Activated CD4-positive, alpha-beta T cell treated with anti-CD3 and anti-CD28 coated beads for 36 hours (primary cell): Measurements from ENCODE around the gene GP1BA. TPM values are rescaled to one million over a fixed set of nuclear protein-coding genes. Genes with fewer than 3 reads are reported as not detected.

Experiments used
- ATAC-seq: fragments of 200-7000 bp; cut with Tn5 transposase; one replicate; pipeline ENCODE4 v1.10.0; 2021; ENCODE audit warnings: mild to moderate bottlenecking, moderate library complexity
- CTCF ChIA-PET: fragments of 350-600 bp; sonication (Branson Sonifier 250); formaldehyde crosslinking; loops from one replicate; lab custom pipeline; 2021; ENCODE audit warnings: antibody characterized with exemption; lab: Charles Lee
- POLR2A ChIA-PET: fragments of 350-600 bp; sonication (Branson Sonifier 250); formaldehyde crosslinking; loops from one replicate; lab custom pipeline; 2021; ENCODE audit warnings: antibody characterized with exemption, inconsistent platforms; lab: Charles Lee
- DNase-seq: peaks from one replicate; pipeline ENCODE4 v3.0.0-alpha.2; 2020
- H3K27ac Mint-ChIP-seq: one replicate; pipeline ENCODE4 v1.8.0; 2021; ENCODE audit warnings: mixed read lengths
- H3K27me3 Mint-ChIP-seq: one replicate; pipeline ENCODE4 v1.8.0; 2021; ENCODE audit warnings: mixed read lengths
- H3K36me3 Mint-ChIP-seq: one replicate; pipeline ENCODE4 v1.8.0; 2021; ENCODE audit warnings: low read depth, mixed read lengths
- H3K4me1 Mint-ChIP-seq: one replicate; pipeline ENCODE4 v1.8.0; 2021; ENCODE audit warnings: mixed read lengths
- H3K4me3 Mint-ChIP-seq: one replicate; pipeline ENCODE4 v1.8.0; 2021; ENCODE audit warnings: mild to moderate bottlenecking, moderate library complexity, mixed read lengths
- H3K9me3 Mint-ChIP-seq: one replicate; pipeline ENCODE4 v1.8.0; 2021; ENCODE audit warnings: low read depth, mixed read lengths
- intact Hi-C, 2 experiments: fragments of 100-400 bp; cut with DNase I in 1 of 2; cut with micrococcal nuclease in 1 of 2; formaldehyde crosslinking; loops; one replicate each; pipeline versions ENCODE4 v1.14.2 to v1.15.1; 2022 to 2024; cut with DNase I, micrococcal nuclease
- total RNA-seq, 2 experiments: library from RNA; stranded (reverse); gene quantifications; one replicate each; pipeline ENCODE4 v1.2.3, GENCODE V29; 2021

The GP1BA gene
- total RNA-seq, 2 experiments from 2014 or later, result not detected

DNA sequence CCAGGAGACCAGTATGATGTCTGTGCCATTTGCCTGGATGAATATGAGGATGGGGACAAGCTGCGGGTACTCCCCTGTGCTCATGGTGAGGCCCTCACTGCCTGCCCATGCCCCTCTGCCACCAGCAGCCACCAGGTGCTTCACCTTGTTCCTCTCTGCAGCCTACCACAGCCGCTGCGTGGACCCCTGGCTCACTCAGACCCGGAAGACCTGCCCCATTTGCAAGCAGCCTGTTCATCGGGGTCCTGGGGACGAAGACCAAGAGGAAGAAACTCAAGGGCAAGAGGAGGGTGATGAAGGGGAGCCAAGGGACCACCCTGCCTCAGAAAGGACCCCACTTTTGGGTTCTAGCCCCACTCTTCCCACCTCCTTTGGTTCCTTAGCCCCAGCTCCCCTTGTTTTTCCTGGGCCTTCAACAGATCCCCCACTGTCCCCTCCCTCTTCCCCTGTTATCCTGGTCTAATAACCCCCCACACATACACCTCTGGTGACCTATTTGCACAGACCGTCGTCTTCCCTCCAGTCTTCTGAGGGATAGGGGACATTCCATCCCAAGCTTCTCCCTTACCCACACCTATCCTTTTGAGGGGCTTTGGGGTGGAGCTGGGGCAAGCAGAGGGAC is 12.6 kb downstream of the GP1BA start:
- Mint-ChIP-seq H3K4me3 (peak overlapping the region; percentile 99), H3K36me3 (peaks cover 77% of the 10 kb centered on the region), H3K9me3 (no peaks in the 10 kb centered on the region), H3K27ac (peak overlapping the region; percentile 86), H3K27me3 (no peaks in the 10 kb centered on the region), H3K4me1 (peaks cover 47% of the 10 kb centered on the region)
- ChIA-PET CTCF (interaction anchor here (0.5 kb wide), 1 partner anchor 154 kb away, joined by 4 read pairs; no protein-coding TSS in a partner anchor), POLR2A (interaction anchor here (0.6 to 9.2 kb wide), 2 partner anchors 23 to 234 kb away, joined by 3 to 80 read pairs; partner anchors contain the start of genes ARRB2 and SPAG7)
- intact Hi-C loops, result loop anchor here (1.0 to 10.0 kb wide), 11 partner anchors 25 to 1698 kb away; partner anchors contain the start of genes ANKFY1 (in 1 of the 2), ATP2A3 (in 1 of the 2), GGT6 (in 1 of the 2) and HASPIN (in 1 of the 2)
- ATAC-seq (no peak), DNase-seq (peak; percentile 63)

DNA sequence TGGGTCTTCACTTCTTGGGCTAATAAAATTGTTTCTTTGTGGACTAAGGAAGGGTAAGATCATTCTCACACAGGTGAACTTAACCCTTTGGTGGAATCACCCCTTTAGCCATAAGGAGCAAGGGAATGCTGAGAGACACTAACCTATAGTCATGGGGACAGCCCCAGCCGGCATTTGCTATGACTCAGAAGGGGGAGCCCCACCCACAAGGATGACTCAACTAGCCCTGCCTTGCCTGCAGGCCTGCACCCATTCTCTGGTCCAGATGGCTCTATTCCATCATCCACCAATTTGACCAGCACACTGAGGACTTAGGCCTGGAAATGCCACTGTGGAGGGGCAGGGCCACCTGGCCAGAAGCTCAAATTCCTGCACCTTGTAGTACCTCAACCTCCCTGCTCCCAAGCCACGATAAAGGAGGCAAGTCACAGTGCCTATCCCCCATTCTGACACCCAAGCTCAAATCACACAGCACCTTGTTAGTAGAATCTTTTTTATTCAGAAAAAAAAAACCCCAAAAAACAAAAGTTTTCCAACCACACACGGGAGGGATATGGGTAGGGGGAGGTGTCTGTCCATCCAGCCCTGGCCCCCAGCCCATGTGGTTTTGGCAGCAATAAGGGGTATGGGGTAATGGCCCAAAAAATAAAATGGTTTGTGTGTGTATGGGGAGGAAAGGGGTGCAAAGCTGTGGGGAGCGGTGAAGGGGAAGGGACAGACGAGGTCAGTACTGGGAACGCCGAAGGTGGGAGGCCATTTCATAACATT is 13.3 kb downstream of the GP1BA start:
- H3K36me3 Mint-ChIP-seq, result peaks cover 73% of the 10 kb centered on the region
- H3K27ac Mint-ChIP-seq, result peak overlapping the region; percentile 86
- peak overlapping the region; percentile 99 for H3K4me3 Mint-ChIP-seq
- H3K9me3 Mint-ChIP-seq, result no peaks in the 10 kb centered on the region
- CTCF ChIA-PET, result interaction anchor here (1.2 to 1.3 kb wide), 2 partner anchors 13 to 24 kb away, joined by 6 read pairs; no protein-coding TSS in a partner anchor
- no peaks in the 10 kb centered on the region for H3K27me3 Mint-ChIP-seq
- peak; percentile 93 for DNase-seq
- H3K4me1 Mint-ChIP-seq, result peaks cover 49% of the 10 kb centered on the region
- intact Hi-C loops, result loop anchor here (1.0 to 10.0 kb wide), 6 partner anchors 24 to 1697 kb away; partner anchors contain the start of genes ATP2A3 (in 1 of the 2), KIAA0753 (in 1 of the 2), PSMB6 (in 1 of the 2) and TXNDC17 (in 1 of the 2)
- ATAC-seq, result peak; percentile 47
- POLR2A ChIA-PET, result interaction anchor here (9.2 kb wide), 1 partner anchor 22 kb away, joined by 80 read pairs; the partner anchor contains the start of gene SPAG7

GRCh38 chr17:4945944-4946280 is 13.8 kb downstream of the GP1BA start:
- H3K36me3 Mint-ChIP-seq, result peaks cover 68% of the 10 kb centered on the region
- intact Hi-C loops, result loop anchor here (1.0 to 10.0 kb wide), 6 partner anchors 23 to 1696 kb away; partner anchors contain the start of genes ATP2A3 (in 1 of the 2), KIAA0753 (in 1 of the 2), PSMB6 (in 1 of the 2) and TXNDC17 (in 1 of the 2)
- ATAC-seq (no peak), DNase-seq (no peak)
- CTCF ChIA-PET, result interaction anchor here (1.2 to 1.3 kb wide), 2 partner anchors 12 to 24 kb away, joined by 6 read pairs; no protein-coding TSS in a partner anchor
- POLR2A ChIA-PET, result interaction anchor here (9.2 kb wide), 1 partner anchor 22 kb away, joined by 80 read pairs; the partner anchor contains the start of gene SPAG7
- H3K27ac Mint-ChIP-seq, result peak overlapping the region; percentile 86
- peaks cover 54% of the 10 kb centered on the region for H3K4me1 Mint-ChIP-seq
- no peaks in the 10 kb centered on the region for H3K9me3 Mint-ChIP-seq
- H3K27me3 Mint-ChIP-seq, result no peaks in the 10 kb centered on the region
- peak overlapping the region; percentile 99 for H3K4me3 Mint-ChIP-seq

- ATAC-seq, result no peak
- Mint-ChIP-seq H3K4me1 (peaks cover 55% of the 10 kb centered on the region), H3K4me3 (peak overlapping the region; percentile 99), H3K27me3 (no peaks in the 10 kb centered on the region), H3K36me3 (peaks cover 63% of the 10 kb centered on the region), H3K9me3 (no peaks in the 10 kb centered on the region), H3K27ac (peak overlapping the region; percentile 86)
- intact Hi-C loops, result loop anchor here (5.0 to 10.0 kb wide), 5 partner anchors 149 to 1696 kb away; partner anchors contain the start of genes ATP2A3 (in 1 of the 2), KIAA0753 (in 1 of the 2), PSMB6 (in 1 of the 2) and TXNDC17 (in 1 of the 2)
- DNase-seq, result no peak
- CTCF ChIA-PET, result interaction anchor here (1.2 to 1.3 kb wide), 2 partner anchors 12 to 23 kb away, joined by 6 read pairs; no protein-coding TSS in a partner anchor
- POLR2A ChIA-PET, result interaction anchor here (9.2 kb wide), 1 partner anchor 21 kb away, joined by 80 read pairs; the partner anchor contains the start of gene SPAG7
Observed at GRCh38 chr17:4946312-4946976, 14.4 kb downstream of the GP1BA start.

DNA sequence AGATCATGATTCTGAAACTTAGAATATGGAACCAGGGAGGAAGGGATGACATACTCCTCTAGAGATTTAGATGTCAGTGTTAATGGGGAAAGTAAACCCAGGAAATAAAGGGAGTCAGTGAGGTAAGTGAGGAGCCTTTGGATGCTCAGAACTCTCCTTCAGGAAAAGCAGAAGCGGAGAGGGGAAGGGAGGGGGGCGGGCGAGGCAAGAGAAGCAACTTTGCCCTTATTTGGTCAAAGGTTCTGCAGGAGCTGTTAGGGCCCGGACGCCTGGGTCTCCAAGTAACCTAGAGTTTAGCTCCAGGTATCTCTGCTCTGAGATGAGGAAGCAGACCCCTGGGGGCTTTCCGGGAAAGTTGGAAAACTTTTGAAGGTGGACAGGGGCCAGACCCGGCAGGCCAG is 14.9 kb downstream of the GP1BA start:
- DNase-seq, result no peak
- peaks cover 53% of the 10 kb centered on the region for H3K4me1 Mint-ChIP-seq
- ChIA-PET POLR2A (interaction anchor here (0.6 to 9.2 kb wide), 2 partner anchors 21 to 337 kb away, joined by 4 to 80 read pairs; partner anchors contain the start of gene SPAG7), CTCF (interaction anchor here (1.0 kb wide), 1 partner anchor 20 kb away, joined by 4 read pairs; the partner anchor contains the start of gene SPAG7)
- H3K27ac Mint-ChIP-seq, result peak overlapping the region; percentile 86
- intact Hi-C loops, result loop anchor here (5.0 to 10.0 kb wide), 5 partner anchors 150 to 1695 kb away; partner anchors contain the start of genes ATP2A3 (in 1 of the 2), KIAA0753 (in 1 of the 2), PSMB6 (in 1 of the 2) and TXNDC17 (in 1 of the 2)
- no peak for ATAC-seq
- peak overlapping the region; percentile 99 for H3K4me3 Mint-ChIP-seq
- no peaks in the 10 kb centered on the region for H3K27me3 Mint-ChIP-seq
- H3K36me3 Mint-ChIP-seq, result peaks cover 57% of the 10 kb centered on the region
- no peaks in the 10 kb centered on the region for H3K9me3 Mint-ChIP-seq

DNA sequence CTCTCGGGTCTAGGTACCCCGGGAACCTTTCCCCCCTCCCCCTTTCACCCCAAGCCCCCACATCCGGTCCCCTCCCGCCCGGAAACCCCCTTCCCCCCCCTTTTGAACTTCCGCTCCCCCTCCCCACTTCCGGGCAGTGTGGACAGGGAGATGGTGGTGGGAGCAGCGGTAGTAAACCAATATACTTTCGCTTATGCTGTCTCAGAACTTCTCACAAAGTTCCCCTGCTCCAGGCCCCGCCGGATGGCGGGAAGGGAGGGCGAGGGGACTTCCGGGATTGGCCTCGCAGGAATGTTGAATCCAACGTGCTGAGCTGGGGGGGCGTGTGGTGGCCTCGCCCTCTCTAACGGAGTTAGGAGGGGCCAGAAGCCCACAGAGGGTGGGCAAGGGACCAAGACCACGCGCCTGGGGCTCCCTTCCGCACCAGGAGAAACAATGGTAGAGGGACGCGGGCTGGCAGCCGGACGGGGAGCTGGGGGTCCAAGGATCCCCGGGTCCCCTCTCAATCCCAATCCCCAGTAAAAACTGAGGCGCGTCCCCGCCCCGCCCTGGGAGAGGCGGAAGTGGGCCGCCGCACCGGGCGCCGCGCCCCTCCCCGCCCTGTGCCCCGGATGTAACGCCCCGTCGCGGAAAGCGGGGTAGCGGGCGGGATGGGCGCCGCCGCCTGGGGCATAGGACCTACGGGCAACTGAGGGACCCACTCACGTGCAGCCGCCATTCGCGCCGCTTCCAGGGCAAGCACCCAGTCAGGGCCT is 15.5 kb downstream of the GP1BA start:
- peak overlapping the region; percentile 100 for H3K27ac Mint-ChIP-seq
- peak; percentile 6 for ATAC-seq
- ChIA-PET POLR2A (interaction anchor here (0.6 to 9.2 kb wide), 3 partner anchors 20 to 336 kb away, joined by 3 to 80 read pairs (median 4); partner anchors contain the start of genes KIF1C and SPAG7), CTCF (interaction anchor here (1.0 kb wide), 1 partner anchor 20 kb away, joined by 4 read pairs; the partner anchor contains the start of gene SPAG7)
- H3K4me1 Mint-ChIP-seq, result peaks cover 47% of the 10 kb centered on the region
- H3K27me3 Mint-ChIP-seq, result no peaks in the 10 kb centered on the region
- peak overlapping the region; percentile 99 for H3K4me3 Mint-ChIP-seq
- peaks cover 51% of the 10 kb centered on the region for H3K36me3 Mint-ChIP-seq
- intact Hi-C loops, result loop anchor here (1.0 to 10.0 kb wide), 14 partner anchors 7 to 1695 kb away; partner anchors contain the start of genes ARRB2 (in 2 of the 2), RNF167 (in 2 of the 2), SLC25A11 (in 2 of the 2) and ATP2A3 (in 1 of the 2)
- H3K9me3 Mint-ChIP-seq, result no peaks in the 10 kb centered on the region
- peak; percentile 84 for DNase-seq

DNA sequence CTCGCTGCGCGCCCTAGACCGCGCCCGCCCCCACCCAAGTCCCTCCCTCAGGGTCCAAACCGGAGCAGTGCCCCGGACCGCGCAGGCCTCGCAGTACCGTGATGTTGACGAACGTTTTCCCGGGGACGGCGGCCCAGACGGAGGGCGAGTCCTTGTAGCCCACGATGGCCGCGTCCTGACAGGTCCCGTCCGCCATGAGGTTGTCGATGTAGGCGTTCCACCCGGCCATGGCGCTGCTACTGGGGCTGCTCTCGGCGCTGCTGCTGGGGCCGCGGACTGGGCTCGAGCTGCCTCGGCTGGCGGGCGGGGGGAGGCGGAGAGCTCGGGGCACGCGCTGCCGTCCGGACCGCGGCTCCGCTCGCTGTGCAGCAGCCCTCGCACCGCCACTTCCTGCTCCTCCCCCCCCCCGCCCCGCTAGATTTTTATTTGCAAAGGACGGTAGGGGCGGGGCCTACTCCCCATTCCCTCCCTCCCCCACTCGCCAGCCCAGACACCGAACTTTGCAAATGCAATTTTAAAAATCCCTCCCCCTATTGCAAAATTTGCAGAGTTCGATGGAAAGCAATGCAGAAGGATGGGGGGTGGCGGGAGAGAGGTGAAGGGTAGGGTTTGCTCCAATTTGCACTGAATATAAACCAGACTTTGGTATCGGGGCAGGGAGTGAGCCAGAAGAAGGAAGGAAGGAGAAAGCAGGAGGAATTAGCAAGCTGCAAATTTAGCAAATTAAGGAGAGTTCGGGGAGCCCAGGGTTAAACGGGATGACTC is 16.3 kb downstream of the GP1BA start, which contains the start of gene PFN1:
Gene PFN1, minus strand, starts transcription at position 365 of the 765 bp plus-strand sequence. Its CDS starts 136 bp downstream, at position 229.
- Mint-ChIP-seq H3K27me3 (no peaks in the 10 kb centered on the region), H3K4me3 (peak within 1 kb of the TSS; percentile 99), H3K4me1 (peaks cover 40% of the 10 kb centered on the region), H3K9me3 (no peaks in the 10 kb centered on the region), H3K36me3 (peaks cover 44% of the 10 kb centered on the region), H3K27ac (peak within 1 kb of the TSS; percentile 100)
- intact Hi-C loops, result loop anchor here (1.0 to 10.0 kb wide), 14 partner anchors 8 to 1694 kb away; partner anchors contain the start of genes ARRB2 (in 2 of the 2), RNF167 (in 2 of the 2), SLC25A11 (in 2 of the 2) and ATP2A3 (in 1 of the 2)
- DNase-seq (peak; percentile 96), ATAC-seq (peak; percentile 23)
- CTCF ChIA-PET, result interaction anchor here (0.6 to 1.0 kb wide), 2 partner anchors 19 kb away, joined by 4 to 5 read pairs; partner anchors contain the start of gene SPAG7
- POLR2A ChIA-PET, result interaction anchor here (0.8 to 9.2 kb wide), 3 partner anchors 8 to 50 kb away, joined by 3 to 80 read pairs (median 8); partner anchors contain the start of genes KIF1C, RNF167, SLC25A11 and SPAG7

- Mint-ChIP-seq H3K9me3 (no peaks in the 10 kb centered on the region), H3K27ac (peak overlapping the region; percentile 100), H3K4me3 (peak overlapping the region; percentile 99), H3K36me3 (peaks cover 42% of the 10 kb centered on the region), H3K27me3 (no peaks in the 10 kb centered on the region), H3K4me1 (peaks cover 34% of the 10 kb centered on the region)
- DNase-seq (peak; percentile 88), ATAC-seq (peak; percentile 39)
- ChIA-PET CTCF (interaction anchor here (0.6 kb wide), 1 partner anchor 19 kb away, joined by 5 read pairs; the partner anchor contains the start of gene SPAG7), POLR2A (interaction anchor here (0.8 to 9.2 kb wide), 2 partner anchors 9 to 19 kb away, joined by 8 to 80 read pairs; partner anchors contain the start of genes RNF167, SLC25A11 and SPAG7)
- intact Hi-C loops, result loop anchor here (1.0 to 10.0 kb wide), 16 partner anchors 9 to 1693 kb away; partner anchors contain the start of genes ARRB2 (in 2 of the 2), RNF167 (in 2 of the 2), SLC25A11 (in 2 of the 2) and SPAG7 (in 2 of the 2)
Observed at GRCh38 chr17:4948931-4949320, 16.8 kb downstream of the GP1BA start.
